Activated B cell treated with CpG ODN at 0.5 μM for 24 hours (primary cell): ENCODE results near the gene MAGEC3. TPM values are rescaled to one million over a fixed set of nuclear protein-coding genes. Genes with fewer than 3 reads are reported as not detected.

Experiments used
- ATAC-seq: fragments of 200-7000 bp; cut with Tn5 transposase; one replicate; pipeline ENCODE4 v1.10.0; 2021; ENCODE audit warnings: low read depth, mild to moderate bottlenecking, moderate library complexity
- CTCF ChIA-PET: fragments of 350-600 bp; sonication (Branson Sonifier 250); formaldehyde crosslinking; loops from one replicate; lab custom pipeline; 2021; ENCODE audit warnings: antibody characterized with exemption; lab: Charles Lee
- POLR2A ChIA-PET: fragments of 350-600 bp; sonication (Branson Sonifier 250); formaldehyde crosslinking; loops from one replicate; lab custom pipeline; 2021; ENCODE audit warnings: antibody characterized with exemption; lab: Charles Lee
- DNase-seq: peaks from one replicate; pipeline ENCODE4 v3.0.0; 2022
- H3K27ac Mint-ChIP-seq: one replicate; pipeline ENCODE4 v1.8.0; 2020; ENCODE audit warnings: mixed read lengths
- H3K27me3 Mint-ChIP-seq: one replicate; pipeline ENCODE4 v1.8.0; 2021; ENCODE audit warnings: mixed read lengths
- H3K36me3 Mint-ChIP-seq: one replicate; pipeline ENCODE4 v1.8.0; 2021; ENCODE audit warnings: low read depth, mixed read lengths
- H3K4me1 Mint-ChIP-seq: one replicate; pipeline ENCODE4 v1.8.0; 2021; ENCODE audit warnings: mixed read lengths
- H3K4me3 Mint-ChIP-seq: one replicate; pipeline ENCODE4 v1.8.0; 2020; ENCODE audit warnings: mild to moderate bottlenecking, mixed read lengths
- H3K9me3 Mint-ChIP-seq: one replicate; pipeline ENCODE4 v1.8.0; 2020; ENCODE audit warnings: mixed read lengths
- CTCF ChIP-seq: fragments of 200-600 bp; IDR thresholded peaks from one replicate; pipeline ENCODE4 v1.8.0; 2022; ENCODE audit warnings: antibody characterized with exemption, mild to moderate bottlenecking
- intact Hi-C: fragments of 100-400 bp; cut with micrococcal nuclease; formaldehyde crosslinking; loops from one replicate; pipeline ENCODE4 v1.15.1; 2024
- total RNA-seq: library from RNA; stranded (reverse); gene quantifications from 2 replicates; pipeline ENCODE4 v1.2.3, GENCODE V29; 2022

MAGEC3 gene
- total RNA-seq, 1 donor from 2014 or later, result not detected

GRCh38 chrX:141924293-141924692 is 86.2 kb downstream of the MAGEC3 start:
- H3K4me3 Mint-ChIP-seq, result no peak overlapping the region
- CTCF ChIA-PET, result no interaction called here
- H3K36me3 Mint-ChIP-seq, result no peaks in the 10 kb centered on the region
- H3K27me3 Mint-ChIP-seq, result no peaks in the 10 kb centered on the region
- POLR2A ChIA-PET, result no interaction called here
- H3K27ac Mint-ChIP-seq, result no peak overlapping the region
- no peak for DNase-seq
- no peak for TF ChIP-seq CTCF
- intact Hi-C loops, result no loop called here
- no peak for ATAC-seq
- no peaks in the 10 kb centered on the region for H3K4me1 Mint-ChIP-seq
- H3K9me3 Mint-ChIP-seq, result no peaks in the 10 kb centered on the region

- POLR2A ChIA-PET, result no interaction called here
- no peaks in the 10 kb centered on the region for H3K9me3 Mint-ChIP-seq
- no peak for TF ChIP-seq CTCF
- H3K27me3 Mint-ChIP-seq, result no peaks in the 10 kb centered on the region
- no peaks in the 10 kb centered on the region for H3K36me3 Mint-ChIP-seq
- H3K4me1 Mint-ChIP-seq, result no peaks in the 10 kb centered on the region
- no peak for ATAC-seq
- CTCF ChIA-PET, result no interaction called here
- DNase-seq, result no peak
- H3K4me3 Mint-ChIP-seq, result no peak overlapping the region
- H3K27ac Mint-ChIP-seq, result no peak overlapping the region
- intact Hi-C loops, result no loop called here
Observed at GRCh38 chrX:141928432-141928831, 90.3 kb downstream of the MAGEC3 start.

- no peaks in the 10 kb centered on the region for H3K36me3 Mint-ChIP-seq
- POLR2A ChIA-PET, result no interaction called here
- TF ChIP-seq CTCF, result no peak
- no peak overlapping the region for H3K4me3 Mint-ChIP-seq
- H3K27ac Mint-ChIP-seq, result no peak overlapping the region
- no peaks in the 10 kb centered on the region for H3K4me1 Mint-ChIP-seq
- ATAC-seq (no peak), DNase-seq (no peak)
- H3K27me3 Mint-ChIP-seq, result no peaks in the 10 kb centered on the region
- CTCF ChIA-PET, result no interaction called here
- intact Hi-C loops, result no loop called here
- H3K9me3 Mint-ChIP-seq, result no peaks in the 10 kb centered on the region
Observed at GRCh38 chrX:141934059-141934641, 96.0 kb downstream of the MAGEC3 start.

- Mint-ChIP-seq H3K4me1 (no peaks in the 10 kb centered on the region), H3K9me3 (no peaks in the 10 kb centered on the region), H3K36me3 (no peaks in the 10 kb centered on the region), H3K4me3 (no peak overlapping the region), H3K27ac (no peak overlapping the region), H3K27me3 (no peaks in the 10 kb centered on the region)
- ATAC-seq, result no peak
- intact Hi-C loops, result no loop called here
- CTCF ChIA-PET, result no interaction called here
- TF ChIP-seq CTCF, result no peak
- POLR2A ChIA-PET, result no interaction called here
- no peak for DNase-seq
Observed at GRCh38 chrX:141935645-141936044, 97.5 kb downstream of the MAGEC3 start.

- no peaks in the 10 kb centered on the region for H3K36me3 Mint-ChIP-seq
- intact Hi-C loops, result no loop called here
- CTCF ChIA-PET, result no interaction called here
- POLR2A ChIA-PET, result no interaction called here
- no peak for DNase-seq
- no peaks in the 10 kb centered on the region for H3K27me3 Mint-ChIP-seq
- H3K27ac Mint-ChIP-seq, result no peak overlapping the region
- H3K4me3 Mint-ChIP-seq, result no peak overlapping the region
- TF ChIP-seq CTCF, result no peak
- H3K4me1 Mint-ChIP-seq, result no peaks in the 10 kb centered on the region
- no peaks in the 10 kb centered on the region for H3K9me3 Mint-ChIP-seq
- ATAC-seq, result no peak
Observed at GRCh38 chrX:141936080-141936479, 98.0 kb downstream of the MAGEC3 start.
